GM18508 (cell line): Measurements from ENCODE around the gene MYO9A.

Experiments
- ATAC-seq: cut with Tn5 transposase; IDR thresholded peaks from one replicate; pipeline ENCODE4 v1.9.1; 2021; ENCODE audit warnings: moderate number of reproducible peaks; ENCODE audit not compliant: insufficient read depth, unreplicated experiment

MYO9A gene

GRCh38 chr15:71775856-71776255 lies 342.1 kb downstream of the MYO9A start:
- ATAC-seq = no peak

- no peak for ATAC-seq
These were observed 344.6 kb downstream of the MYO9A start for GRCh38 chr15:71773206-71773859.
